ENCODE data around the gene GPI. TPM values are rescaled to one million over a fixed set of nuclear protein-coding genes. Genes with fewer than 3 reads are reported as not detected.
"Not testable (repeated sequence)": the region's sequence is repeated elsewhere in the genome, so short reads cannot be mapped to it uniquely, and the experiment has no call there.

Gene GPI
- total and polyA plus RNA-seq, 2 donors, result 67.7 to 206 TPM

- WGBS, result 48% methylated on average over 1 of the region's 1 CpG
- DNase-seq (ENCODE audit: extremely low spot score), result no peak
- no peak overlapping the region for H3K4me3 ChIP-seq (ENCODE audit: low read depth, low read length)
- peaks cover 2% of the 10 kb centered on the region for H3K36me3 ChIP-seq (ENCODE audit: insufficient read depth)
- no peak overlapping the region for H3K27ac ChIP-seq (ENCODE audit: low read depth)
- H3K4me1 ChIP-seq (ENCODE audit: insufficient read depth), result no peaks in the 10 kb centered on the region
These were observed 36.0 kb upstream of the GPI start for GRCh38 chr19:34328982-34329381.

DNA sequence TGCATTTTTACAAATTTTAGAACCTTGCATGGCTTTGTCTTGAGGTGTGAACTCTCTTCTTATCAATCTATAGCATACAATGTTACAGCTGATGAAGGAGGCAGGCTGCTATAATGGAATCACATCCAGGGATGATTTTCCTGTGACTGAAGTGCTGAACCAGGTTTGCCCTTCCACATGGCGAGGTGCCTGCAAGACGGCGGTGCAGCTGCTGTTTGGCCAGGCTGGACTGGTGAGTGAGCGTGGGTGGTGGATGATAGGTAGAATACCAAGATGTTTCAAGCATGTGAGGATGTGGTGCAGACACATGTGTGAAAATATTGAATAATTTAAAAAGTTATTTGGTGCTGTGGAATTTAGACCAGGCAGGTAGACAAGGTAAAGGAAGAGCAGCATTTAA is 34.9 kb upstream of the GPI start:
- H3K27ac ChIP-seq (ENCODE audit: low read depth), result no peak overlapping the region
- no peak for DNase-seq (ENCODE audit: extremely low spot score)
- peaks cover 2% of the 10 kb centered on the region for H3K36me3 ChIP-seq (ENCODE audit: insufficient read depth)
- 90% methylated on average over 4 of the region's 4 CpGs for whole genome bisulfite sequencing
- no peak overlapping the region for H3K4me3 ChIP-seq (ENCODE audit: low read depth, low read length)
- no peaks in the 10 kb centered on the region for H3K4me1 ChIP-seq (ENCODE audit: insufficient read depth)

- not testable (repeated sequence) for H3K27ac ChIP-seq (ENCODE audit: low read depth); H3K4me3 ChIP-seq (ENCODE audit: low read depth, low read length); DNase-seq (ENCODE audit: extremely low spot score); H3K4me1 ChIP-seq (ENCODE audit: insufficient read depth); H3K36me3 ChIP-seq (ENCODE audit: insufficient read depth)
- WGBS, result 97% methylated on average over 8 of the region's 8 CpGs
These were observed 34.4 kb upstream of the GPI start for GRCh38 chr19:34330596-34330995.

- DNase-seq (ENCODE audit: extremely low spot score); H3K4me1 ChIP-seq (ENCODE audit: insufficient read depth); H3K4me3 ChIP-seq (ENCODE audit: low read depth, low read length); H3K27ac ChIP-seq (ENCODE audit: low read depth); H3K36me3 ChIP-seq (ENCODE audit: insufficient read depth): not testable (repeated sequence)
- 95% methylated on average over 10 of the region's 10 CpGs for WGBS
These were observed 33.4 kb upstream of the GPI start for GRCh38 chr19:34331596-34331995.

- peaks cover 2% of the 10 kb centered on the region for H3K36me3 ChIP-seq (ENCODE audit: insufficient read depth)
- H3K4me3 ChIP-seq (ENCODE audit: low read depth, low read length), result no peak overlapping the region
- 79% methylated on average over 5 of the region's 5 CpGs for WGBS
- no peak overlapping the region for H3K27ac ChIP-seq (ENCODE audit: low read depth)
- DNase-seq (ENCODE audit: extremely low spot score), result no peak
- H3K4me1 ChIP-seq (ENCODE audit: insufficient read depth), result no peaks in the 10 kb centered on the region
These were observed 32.8 kb upstream of the GPI start for GRCh38 chr19:34332027-34332760.

GRCh38 chr19:34335914-34336313 is 29.1 kb upstream of the GPI start:
- no peak for DNase-seq (ENCODE audit: extremely low spot score)
- H3K4me1 ChIP-seq (ENCODE audit: insufficient read depth), result no peaks in the 10 kb centered on the region
- H3K36me3 ChIP-seq (ENCODE audit: insufficient read depth), result peaks cover 2% of the 10 kb centered on the region
- no peak overlapping the region for H3K27ac ChIP-seq (ENCODE audit: low read depth)
- H3K4me3 ChIP-seq (ENCODE audit: low read depth, low read length), result no peak overlapping the region
- 98% methylated on average over 3 of the region's 3 CpGs for WGBS

GRCh38 chr19:34336781-34337271 is 28.2 kb upstream of the GPI start:
- Histone ChIP-seq H3K4me3 (ENCODE audit: low read depth, low read length) (no peak overlapping the region), H3K4me1 (ENCODE audit: insufficient read depth) (no peaks in the 10 kb centered on the region), H3K27ac (ENCODE audit: low read depth) (no peak overlapping the region), H3K36me3 (ENCODE audit: insufficient read depth) (no peaks in the 10 kb centered on the region)
- no peak for DNase-seq (ENCODE audit: extremely low spot score)
- WGBS, result 9% methylated on average over 1 of the region's 1 CpG

DNA sequence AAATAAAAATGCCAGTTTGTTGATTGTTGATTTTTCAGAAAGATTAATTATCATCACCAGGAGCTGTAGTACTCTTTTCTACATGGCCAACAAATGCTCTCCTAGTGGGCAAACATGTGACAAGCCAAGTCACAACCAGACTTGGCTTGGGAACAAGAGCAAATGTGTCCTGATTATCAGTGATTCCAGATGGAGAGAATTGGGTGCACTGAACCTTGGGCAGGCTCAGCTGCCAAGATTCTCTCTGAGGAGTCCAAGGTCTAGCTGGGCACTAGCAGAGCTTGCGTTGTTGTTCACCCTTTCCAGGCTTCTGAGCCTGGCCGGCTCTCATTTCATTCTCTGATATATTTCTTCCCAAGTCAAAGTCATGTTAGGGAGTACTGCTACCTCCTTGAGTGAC is 27.3 kb upstream of the GPI start:
- no peak for DNase-seq (ENCODE audit: extremely low spot score)
- Histone ChIP-seq H3K36me3 (ENCODE audit: insufficient read depth) (no peaks in the 10 kb centered on the region), H3K27ac (ENCODE audit: low read depth) (no peak overlapping the region), H3K4me1 (ENCODE audit: insufficient read depth) (no peaks in the 10 kb centered on the region), H3K4me3 (ENCODE audit: low read depth, low read length) (no peak overlapping the region)
- WGBS, result 89% methylated on average over 2 of the region's 2 CpGs

DNA sequence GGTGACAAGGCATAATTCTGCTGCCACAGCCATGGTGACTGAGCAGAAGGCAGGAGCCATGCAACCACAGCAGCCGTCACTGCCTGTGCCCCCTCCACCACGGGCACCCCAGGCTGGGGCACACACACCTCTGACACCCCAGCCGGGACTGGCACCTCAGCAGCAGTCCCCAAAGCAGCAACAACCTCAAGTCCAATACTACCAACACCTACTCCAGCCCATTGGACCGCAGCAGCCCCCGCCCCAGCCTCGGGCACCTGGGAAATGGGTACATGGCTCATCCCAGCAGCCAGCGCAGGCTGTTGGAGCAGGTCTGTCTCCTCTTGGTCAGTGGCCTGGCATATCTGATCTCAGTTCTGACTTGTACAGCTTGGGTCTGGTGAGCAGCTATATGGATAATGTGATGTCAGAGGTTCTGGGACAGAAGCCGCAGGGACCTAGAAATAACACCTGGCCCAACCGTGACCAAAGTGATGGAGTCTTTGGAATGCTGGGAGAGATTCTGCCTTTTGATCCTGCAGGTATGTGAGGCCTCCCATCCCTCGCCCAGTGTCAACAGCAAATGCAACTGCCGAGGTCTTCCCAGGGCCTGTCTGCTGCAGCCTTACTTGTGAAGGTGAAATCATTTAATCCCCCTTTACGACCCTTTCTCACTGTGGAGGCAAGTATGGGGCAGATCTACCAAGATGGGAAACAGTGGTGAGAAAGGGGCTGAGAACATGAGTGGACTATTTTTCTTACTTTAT is 22.9 kb upstream of the GPI start:
- Histone ChIP-seq H3K4me1 (ENCODE audit: insufficient read depth) (no peaks in the 10 kb centered on the region), H3K4me3 (ENCODE audit: low read depth, low read length) (no peak overlapping the region), H3K27ac (ENCODE audit: low read depth) (no peak overlapping the region), H3K36me3 (ENCODE audit: insufficient read depth) (no peaks in the 10 kb centered on the region)
- 89% methylated on average over 12 of the region's 12 CpGs for WGBS
- no peak for DNase-seq (ENCODE audit: extremely low spot score)

DNA sequence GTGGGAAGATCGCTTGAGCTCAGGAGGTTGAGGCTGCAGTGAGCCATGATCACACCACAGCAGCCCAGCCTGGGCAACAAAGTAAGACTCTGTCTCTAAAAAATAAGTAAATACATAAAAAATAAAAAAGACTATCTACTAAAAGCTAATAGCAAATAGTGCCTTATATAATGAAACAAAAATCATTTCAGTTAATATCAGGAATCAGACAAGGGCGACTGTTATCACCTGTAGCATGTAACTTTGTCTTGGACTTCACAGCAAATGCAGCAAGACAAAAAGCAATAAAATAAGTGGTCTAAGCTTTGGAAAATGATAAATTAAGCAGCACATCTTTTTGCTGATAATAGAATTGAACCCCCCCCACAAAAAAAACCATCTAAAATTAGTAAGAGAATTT is 21.2 kb upstream of the GPI start:
- Histone ChIP-seq H3K4me1 (ENCODE audit: insufficient read depth) (no peaks in the 10 kb centered on the region), H3K36me3 (ENCODE audit: insufficient read depth) (no peaks in the 10 kb centered on the region), H3K4me3 (ENCODE audit: low read depth, low read length) (no peak overlapping the region), H3K27ac (ENCODE audit: low read depth) (no peak overlapping the region)
- DNase-seq (ENCODE audit: extremely low spot score), result no peak
- 97% methylated on average over 2 of the region's 2 CpGs for WGBS

- no peak for DNase-seq (ENCODE audit: extremely low spot score)
- 47% methylated on average over 7 of the region's 7 CpGs for WGBS
- Histone ChIP-seq H3K27ac (ENCODE audit: low read depth) (no peak overlapping the region), H3K4me3 (ENCODE audit: low read depth, low read length) (no peak overlapping the region), H3K4me1 (ENCODE audit: insufficient read depth) (no peaks in the 10 kb centered on the region), H3K36me3 (ENCODE audit: insufficient read depth) (no peaks in the 10 kb centered on the region)
These were observed 19.0 kb upstream of the GPI start for GRCh38 chr19:34345947-34346351.

- Histone ChIP-seq H3K36me3 (ENCODE audit: insufficient read depth) (no peaks in the 10 kb centered on the region), H3K27ac (ENCODE audit: low read depth) (no peak overlapping the region), H3K4me1 (ENCODE audit: insufficient read depth) (no peaks in the 10 kb centered on the region)
These were observed 17.3 kb upstream of the GPI start for GRCh38 chr19:34347561-34348165.

DNA sequence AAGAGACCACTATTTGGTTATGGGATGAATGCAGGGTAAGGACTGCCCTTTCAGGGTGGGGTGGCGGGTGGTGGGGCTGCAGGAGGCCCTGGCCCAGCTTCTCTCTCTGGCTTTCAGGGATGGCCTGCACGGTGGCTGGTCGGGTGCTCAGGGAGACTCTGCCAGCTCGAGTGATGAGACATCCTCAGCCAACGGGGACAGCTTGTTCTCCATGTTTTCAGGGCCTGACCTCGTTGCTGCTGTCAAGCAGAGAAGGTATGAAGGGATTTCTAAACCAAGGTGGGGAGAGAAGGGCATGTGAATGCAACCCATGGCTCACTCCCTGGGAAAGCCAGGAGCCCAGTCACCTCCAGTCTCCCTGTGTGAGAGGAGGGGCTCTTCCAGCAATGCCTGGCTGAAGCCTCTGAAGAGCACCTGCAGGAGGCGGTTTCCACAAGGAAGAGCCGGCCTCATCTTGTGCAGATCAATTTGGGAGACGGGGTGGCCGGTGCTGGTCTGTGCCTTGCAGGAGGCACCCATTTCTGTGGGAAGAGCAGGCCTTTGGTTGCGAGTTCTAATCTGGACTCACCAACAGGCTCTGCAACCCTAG is 16.0 kb upstream of the GPI start:
- DNase-seq (ENCODE audit: extremely low spot score), result no peak
- 95% methylated on average over 11 of the region's 11 CpGs for WGBS
- H3K4me3 ChIP-seq (ENCODE audit: low read depth, low read length), result no peak overlapping the region
- no peaks in the 10 kb centered on the region for H3K36me3 ChIP-seq (ENCODE audit: insufficient read depth)
- H3K27ac ChIP-seq (ENCODE audit: low read depth), result no peak overlapping the region
- no peaks in the 10 kb centered on the region for H3K4me1 ChIP-seq (ENCODE audit: insufficient read depth)

More at GRCh38 chr19:34347561-34348165, 17.3 kb upstream of the GPI start:
- WGBS, result 94% methylated on average over 19 of the region's 19 CpGs
- no peak for DNase-seq (ENCODE audit: extremely low spot score)
- no peak overlapping the region for H3K4me3 ChIP-seq (ENCODE audit: low read depth, low read length)

All from urinary bladder (tissue), 4 donors.